Kidney capillary endothelial cell (primary cell): ENCODE data around the gene FCRL6.

Experiments used
- DNase-seq: peaks from one replicate; pipeline ENCODE4 v3.0.0-alpha.2; 2018; ENCODE audit warnings: low spot score

FCRL6 gene

DNA sequence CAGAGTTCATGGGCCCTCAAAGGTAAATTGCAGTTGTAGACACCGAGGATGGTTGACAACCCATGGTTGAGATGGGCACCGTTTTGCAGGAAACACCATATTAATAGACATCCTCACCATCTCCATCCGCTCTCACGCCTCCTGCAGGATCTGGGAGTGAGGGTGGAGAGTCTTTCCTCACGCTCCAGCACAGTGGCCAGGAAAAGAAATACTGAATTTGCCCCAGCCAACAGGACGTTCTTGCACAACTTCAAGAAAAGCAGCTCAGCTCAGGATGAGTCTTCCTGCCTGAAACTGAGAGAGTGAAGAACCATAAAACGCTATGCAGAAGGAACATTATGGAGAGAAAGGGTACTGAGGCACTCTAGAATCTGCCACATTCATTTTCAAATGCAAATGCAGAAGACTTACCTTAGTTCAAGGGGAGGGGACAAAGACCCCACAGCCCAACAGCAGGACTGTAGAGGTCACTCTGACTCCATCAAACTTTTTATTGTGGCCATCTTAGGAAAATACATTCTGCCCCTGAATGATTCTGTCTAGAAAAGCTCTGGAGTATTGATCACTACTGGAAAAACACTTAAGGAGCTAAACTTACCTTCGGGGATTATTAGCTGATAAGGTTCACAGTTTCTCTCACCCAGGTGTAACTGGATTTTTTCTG is 33.8 kb downstream of the FCRL6 start:
- no peak for DNase-seq

DNA sequence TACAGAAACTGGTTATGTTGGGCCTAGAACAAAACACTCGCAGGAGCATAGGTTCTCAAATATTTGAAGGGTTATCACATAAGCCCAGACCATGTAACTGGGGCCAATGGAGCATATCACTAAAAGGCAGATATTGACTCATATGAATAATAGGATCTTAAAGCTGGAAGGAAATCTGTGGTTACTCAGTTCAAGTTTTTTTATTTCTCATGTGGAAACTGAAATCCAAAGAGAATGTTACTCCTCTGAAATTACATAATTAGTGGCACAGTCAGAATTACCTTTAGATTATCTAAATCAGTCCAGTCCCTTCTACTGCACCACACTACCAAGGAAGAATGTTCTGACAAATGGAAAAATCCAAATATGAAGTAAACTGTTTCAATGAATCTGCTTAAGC is 36.6 kb downstream of the FCRL6 start:
- no peak for DNase-seq

DNA sequence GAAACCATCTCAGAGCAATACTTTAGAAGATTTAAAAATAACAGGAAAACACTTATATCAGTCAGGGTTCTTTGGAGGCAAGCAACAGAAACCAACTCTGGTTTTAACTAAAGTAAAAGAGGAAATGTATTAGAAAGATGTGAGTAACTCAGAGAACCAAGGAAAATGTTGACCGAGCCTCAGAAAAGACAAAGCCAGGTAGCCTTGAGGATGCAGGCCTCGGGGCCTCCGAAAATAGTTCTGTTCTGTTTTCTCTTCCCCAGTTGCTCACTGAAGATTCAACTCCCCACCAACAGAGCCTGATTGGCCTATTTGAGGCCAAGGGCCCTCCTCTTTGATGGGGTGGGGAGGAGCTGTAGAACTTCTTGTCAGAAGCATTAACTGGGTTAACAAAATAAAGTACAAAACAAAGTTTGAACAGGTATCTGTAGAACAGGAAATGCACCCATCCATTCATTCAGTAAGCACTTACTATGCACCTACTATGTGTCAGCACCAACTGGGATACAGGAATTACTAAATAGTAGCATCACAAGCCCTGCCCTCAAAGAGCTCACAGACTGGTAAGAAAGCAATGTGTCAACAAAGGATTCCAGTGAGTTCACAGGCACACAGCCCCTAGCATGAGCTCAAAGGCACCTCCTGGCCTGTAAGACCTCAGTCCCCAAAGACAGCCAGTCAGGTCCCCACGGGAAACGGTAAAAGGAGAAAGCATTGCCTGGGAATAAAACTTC is 37.1 kb downstream of the FCRL6 start:
- DNase-seq, result no peak

DNA sequence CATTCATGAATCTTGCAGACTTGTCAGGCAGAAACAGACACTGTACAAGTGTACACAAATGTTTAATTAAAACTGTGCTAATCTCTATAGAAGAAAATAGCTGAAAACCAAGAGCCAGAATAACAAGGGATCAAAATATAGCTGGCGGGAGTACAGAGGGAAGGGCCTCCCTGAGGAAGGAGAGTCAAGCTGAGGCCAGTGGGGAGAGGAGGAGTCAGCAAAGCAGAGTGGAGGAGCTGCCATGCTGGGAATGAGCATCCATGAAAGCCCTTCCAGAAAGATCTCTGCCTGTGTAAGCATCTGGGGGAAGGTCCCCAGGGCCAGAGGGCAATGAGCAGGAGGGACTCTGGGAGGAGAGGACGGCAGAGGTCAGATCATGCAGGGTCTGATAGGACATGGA is 39.6 kb downstream of the FCRL6 start:
- no peak for DNase-seq

DNA sequence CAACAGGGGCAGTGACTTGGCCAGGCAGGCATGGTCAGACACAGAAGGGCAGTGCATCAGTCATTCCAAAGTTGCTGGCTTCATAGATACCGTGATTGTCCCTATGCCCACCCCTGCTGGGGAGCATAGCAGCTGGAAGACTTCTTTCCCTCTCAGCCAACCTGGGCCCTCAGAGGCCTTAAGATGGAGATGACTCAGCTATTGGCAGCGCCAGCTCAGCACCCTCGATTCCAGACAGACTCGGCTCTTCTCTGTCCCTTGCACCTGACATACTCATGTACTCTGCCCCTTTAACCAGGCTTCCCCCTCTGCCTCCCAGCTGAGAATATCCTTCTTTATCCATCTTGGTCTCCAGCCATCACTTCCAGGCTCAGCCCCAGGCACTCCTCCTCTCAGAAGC is 41.3 kb downstream of the FCRL6 start:
- DNase-seq, result no peak

DNA sequence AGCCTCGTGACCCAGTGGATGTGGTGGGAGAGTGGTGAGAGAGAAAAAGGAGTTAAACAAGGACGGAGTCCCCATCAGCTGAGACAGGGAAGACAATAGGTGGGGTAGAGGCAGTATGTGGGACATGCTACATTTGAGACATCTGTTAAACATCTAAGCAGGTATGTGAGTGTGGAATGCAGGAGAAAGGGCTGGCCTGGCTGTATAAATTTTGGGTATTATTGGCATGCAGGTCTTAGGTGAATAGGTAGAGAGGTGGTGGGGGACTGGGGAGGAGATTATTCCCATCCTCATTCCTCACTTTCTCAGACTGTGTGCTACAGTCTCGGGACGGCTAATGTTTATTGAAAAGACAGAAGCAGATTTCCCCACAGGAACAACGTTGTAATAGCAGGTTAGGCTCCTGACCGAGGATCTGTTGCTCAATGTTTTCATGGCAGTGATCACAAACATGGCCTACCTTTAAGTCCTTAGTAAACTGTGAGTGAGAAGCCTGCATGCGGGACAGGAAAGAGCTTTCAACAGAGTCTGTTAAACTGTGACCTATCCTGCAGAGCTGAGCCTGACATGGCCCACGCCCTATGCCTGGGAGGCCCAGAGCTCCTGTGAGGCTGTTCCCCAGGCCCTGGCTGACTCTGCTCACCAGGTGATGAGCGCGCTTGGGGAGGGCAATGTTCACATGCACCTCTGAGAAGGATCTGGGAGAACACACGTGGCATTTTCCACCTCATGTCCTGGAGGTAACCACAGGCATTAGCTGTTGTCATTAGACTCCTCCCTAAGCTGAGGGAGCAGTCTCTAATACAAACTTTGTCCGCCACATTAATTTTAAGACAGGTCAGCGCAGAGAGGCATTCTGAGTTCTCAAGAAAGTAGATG is 43.8 kb downstream of the FCRL6 start:
- DNase-seq, result no peak

DNA sequence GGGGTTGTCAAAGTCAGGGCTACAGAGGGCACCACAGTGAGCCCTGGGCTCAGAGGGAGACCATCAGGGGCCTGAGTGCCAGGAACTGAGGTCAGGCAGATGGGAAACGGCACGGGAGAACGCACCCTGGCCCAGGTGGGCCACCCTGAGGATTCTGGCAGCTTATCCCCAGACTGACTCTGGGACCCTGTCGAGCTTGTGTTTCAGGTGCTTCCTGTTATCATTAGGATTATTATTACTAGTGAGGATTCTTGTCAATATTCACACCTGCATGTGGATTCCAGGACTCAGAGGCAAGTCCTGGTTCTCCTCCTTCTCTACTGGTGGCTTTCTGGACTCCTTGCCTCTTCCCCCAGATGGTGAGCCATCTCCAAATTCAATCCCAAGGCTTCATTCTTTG is 45.1 kb downstream of the FCRL6 start:
- no peak for DNase-seq

DNA sequence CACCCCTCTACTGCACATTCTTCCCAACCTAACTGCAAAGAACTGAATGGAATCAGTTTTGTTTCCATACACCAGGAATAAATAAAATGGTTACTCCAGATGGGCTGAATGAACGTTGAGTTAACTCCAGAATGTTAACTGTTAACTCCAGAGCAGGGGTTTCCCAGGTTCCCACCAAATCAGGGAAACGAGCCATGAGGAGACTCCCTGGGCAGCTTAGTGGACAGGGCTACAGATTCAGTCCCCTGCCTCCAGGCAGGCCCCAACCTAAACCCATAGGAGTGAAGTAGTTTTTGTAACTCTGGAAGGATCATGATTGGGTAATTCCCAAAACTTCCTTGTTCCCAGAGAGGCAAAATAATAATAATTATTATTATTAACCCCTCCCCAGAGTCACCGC is 46.2 kb downstream of the FCRL6 start:
- DNase-seq, result no peak

DNA sequence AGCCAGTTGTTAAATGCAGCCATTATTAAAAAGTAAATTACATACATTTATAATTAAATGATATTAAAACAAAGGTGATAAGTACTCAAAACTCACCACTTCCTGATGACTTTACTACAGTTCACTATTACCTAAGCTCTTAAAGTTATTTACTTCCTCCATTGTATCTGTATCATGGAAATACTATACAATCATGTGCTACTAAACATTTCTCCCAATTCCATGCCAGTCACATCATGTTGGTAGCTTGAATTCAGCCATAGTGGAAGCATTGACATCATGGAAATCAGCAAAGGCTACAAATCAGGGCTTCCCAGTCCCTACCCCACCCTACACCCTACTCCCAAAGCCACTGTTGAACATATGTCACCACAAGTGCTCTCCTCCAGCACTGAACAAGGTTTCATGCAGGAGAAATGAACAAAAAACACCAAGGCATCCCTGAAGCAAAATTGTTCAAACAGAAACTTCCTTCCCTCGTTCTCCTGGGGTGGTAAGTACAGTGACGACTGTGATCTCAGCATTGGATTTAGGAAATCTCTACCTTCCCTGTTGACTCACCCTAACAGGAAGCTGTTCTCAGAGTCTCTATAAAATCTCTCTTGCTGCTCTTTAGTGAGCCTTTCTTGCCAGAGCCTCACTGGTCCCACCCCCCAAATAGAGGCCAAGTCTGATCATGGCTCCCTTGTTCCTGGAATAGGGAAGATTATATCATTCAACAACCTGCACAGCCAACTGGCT is 47.6 kb downstream of the FCRL6 start:
- DNase-seq, result peak; percentile 41

DNA sequence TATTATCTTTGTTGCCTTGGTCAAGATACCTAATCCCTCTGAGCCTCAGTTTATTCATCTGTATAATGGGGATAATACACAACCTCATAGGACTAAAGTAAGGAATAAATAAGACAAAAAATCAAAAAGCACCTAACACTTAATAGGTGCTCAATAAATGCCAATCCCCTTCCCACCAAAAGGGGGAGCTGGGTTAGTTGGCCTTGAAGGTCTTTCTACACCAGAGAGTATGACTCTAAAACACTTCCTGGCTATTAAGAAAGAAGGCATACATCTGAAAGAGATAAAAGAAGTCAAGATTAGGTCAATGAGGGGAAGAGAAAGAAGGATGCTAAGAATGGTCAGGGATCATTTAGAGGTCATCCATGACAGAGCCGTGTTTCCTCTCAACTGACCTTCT is 49.2 kb downstream of the FCRL6 start:
- DNase-seq, result no peak

DNA sequence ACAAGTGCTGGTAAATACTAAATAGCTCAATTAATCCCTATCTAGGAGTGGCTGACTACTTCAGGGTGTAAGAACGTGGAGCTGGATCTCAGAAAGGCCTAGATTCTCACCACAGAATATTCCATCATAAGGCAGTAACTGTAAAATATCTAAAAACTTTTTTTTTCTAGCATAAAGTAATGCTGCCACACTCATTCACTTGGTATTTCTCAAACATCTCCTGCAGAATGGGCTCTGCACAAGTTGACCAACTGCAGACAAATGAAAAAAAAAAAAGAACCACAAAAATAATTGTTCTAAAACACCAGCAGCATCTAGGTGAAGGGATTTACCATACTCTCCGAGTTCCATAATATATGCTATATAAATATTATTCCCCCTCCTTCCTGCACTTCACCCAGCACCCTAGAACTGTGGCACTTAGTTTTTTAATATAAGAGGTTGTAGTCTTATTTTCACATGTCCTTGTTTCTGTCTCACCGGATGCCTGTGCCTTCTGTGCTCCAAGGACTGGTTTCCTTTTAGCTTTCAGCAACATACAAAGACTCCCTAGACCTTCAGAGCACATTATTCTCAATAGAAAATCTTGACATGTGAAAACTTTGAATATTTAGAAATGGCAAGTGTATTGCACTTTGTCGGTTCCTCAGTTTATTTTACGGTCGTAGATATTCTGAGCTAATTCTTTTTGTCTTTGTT is 51.4 kb downstream of the FCRL6 start:
- DNase-seq, result peak; percentile 41

DNA sequence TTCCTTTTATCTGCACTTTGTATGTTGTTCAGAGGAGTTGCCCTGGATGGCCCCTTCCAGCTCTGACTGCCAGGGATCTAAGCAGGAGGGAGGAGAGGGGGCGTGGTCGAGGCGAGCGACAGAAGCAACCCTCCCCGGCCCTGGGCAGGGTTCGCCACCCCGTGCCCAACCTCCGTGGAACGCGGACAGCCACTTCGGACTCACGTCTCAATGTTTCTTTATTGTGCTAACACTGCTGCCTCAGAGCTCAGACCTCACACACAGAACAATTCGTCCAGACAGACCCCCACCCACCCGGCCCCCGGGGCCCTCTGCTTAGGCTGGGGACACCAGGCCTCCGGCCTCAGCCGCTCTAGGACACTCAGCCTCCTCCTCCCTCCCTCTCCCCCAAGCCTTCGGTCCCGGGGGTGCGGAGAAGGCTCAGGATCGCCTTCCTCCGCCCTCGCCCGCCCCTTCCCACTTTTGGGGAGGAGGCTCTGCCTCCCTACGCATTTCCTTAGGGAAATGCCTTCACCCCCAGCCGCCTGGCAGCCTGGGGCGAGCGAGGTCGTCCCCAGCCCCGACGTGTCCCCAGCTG is 52.0 kb downstream of the FCRL6 start:
- no peak for DNase-seq

DNA sequence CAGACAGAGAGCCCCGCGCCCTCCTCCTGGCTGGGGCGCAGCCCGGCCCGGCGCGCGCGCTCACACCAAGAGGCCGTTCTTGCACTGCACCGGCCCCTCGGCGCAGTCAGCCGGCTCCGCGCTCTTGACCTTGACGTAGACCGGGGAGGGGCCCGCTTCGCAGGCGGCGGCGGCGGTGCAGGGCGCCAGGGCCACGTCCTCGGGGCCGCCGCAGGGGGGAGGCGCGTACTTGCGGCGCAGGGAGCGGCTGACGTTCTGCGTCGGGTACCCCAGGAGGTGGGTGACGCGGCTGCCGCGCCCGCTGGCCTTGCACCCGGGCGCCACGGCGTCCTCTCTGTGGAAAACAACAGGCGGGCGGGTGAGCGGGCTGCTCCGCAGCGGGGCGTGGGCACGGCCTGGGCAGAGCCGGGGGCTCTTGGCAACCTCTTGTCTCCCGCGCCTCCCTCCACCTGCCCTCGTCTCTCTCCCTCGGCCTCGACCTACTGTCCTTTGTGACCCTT is 52.6 kb downstream of the FCRL6 start:
- peak; percentile 62 for DNase-seq

DNA sequence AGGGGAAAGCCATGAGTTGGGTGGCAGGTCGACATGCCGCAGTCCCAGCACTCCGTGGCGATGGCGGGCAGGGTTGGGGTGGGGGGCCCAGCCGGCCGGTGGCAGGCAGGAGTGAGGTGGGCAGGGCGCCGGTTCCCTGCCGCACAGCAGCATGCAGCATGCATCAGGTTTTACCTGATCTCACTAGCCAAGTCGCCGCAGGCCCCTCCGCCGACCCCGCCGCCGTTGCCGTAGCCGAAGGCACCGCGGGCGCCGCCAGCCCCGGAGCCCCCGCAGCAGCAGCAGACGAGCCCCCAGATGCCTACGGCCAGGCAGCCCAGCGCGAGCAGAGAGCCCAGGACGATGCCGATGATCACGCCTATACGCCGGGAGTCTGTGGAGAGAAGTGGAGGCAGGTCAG is 53.5 kb downstream of the FCRL6 start:
- DNase-seq, result no peak

DNA sequence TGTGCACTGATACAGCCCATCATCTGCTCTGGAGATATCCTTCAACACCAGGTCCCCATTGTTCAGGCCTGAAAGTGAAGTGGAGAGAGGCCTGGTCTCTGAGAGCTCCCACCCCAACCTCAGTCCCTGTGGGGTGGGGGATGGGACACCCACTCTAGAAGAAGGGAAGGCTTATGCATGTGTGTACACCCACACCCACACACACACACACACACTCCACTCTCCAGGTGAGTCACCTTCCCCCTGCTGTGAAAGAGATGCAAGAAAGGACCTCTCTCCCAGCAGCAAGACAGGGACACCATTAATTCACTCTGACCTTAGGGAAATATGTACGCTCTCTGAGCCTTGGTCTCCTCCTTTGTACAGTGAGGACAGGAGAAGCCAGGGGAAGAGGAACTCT is 54.4 kb downstream of the FCRL6 start:
- DNase-seq, result no peak

DNA sequence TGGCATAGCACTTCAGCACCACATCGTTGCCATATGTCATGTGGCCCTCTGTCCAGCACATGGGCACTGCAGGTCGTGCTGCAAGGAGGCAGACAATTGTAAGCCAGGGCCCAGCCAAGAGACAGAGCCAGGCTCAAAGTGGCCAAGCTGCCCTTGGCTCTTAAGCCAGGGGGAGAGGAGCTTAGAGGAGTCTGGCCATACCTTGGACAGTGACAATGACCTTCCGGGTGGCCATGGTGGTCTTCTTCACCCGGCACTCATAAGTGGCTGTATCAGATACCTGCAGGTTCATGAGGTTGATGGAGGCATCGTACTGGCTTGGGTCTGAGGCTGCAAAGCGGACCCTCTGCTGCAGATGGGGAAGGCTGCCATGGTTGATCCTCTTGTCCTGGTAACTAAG is 55.7 kb downstream of the FCRL6 start:
- no peak for DNase-seq

DNA sequence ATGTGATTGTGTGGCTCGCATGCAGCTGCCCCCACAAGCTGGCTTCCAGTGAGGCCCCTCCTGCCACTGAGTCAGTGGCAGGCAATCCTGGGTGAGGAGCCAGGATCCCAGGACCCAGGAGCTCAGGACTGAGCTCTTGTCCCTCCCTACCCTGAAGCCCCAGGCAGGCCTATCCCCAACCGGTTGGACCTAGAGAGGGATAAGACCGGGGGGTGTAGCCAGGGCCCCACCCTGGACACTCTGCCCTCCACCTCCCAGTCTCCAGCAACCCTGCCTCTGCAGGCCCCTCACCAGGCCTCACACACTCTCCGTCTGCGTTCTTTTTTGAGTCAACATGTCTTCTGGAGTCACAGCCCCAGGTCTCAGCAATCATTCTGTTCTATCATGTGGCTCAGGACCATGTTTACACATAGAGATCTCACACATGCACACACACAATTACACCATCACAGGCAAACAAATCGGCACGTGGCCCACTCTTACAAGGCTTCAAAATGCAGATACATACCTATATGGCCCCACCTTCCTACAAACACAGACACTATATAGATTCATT is 57.7 kb downstream of the FCRL6 start:
- no peak for DNase-seq

DNA sequence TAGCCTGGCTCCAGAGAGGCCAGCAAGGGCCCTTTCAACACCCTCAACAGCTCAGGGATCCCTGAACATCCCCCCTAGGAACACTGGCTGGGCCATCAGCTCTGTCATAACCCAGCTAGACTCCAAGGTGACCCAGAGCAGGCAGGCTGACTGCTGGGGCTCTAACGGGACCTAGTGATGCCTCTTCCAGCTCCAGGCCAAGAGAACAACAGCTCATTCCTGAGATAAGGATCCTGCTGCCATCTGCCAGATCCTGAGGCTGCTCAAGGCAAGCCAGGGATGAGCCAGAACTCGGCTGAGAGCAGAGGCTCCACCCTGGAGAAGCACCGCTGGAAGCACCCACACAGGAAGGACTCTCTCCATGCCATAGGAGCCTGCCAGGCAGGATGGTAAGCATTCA is 58.3 kb downstream of the FCRL6 start:
- no peak for DNase-seq

DNA sequence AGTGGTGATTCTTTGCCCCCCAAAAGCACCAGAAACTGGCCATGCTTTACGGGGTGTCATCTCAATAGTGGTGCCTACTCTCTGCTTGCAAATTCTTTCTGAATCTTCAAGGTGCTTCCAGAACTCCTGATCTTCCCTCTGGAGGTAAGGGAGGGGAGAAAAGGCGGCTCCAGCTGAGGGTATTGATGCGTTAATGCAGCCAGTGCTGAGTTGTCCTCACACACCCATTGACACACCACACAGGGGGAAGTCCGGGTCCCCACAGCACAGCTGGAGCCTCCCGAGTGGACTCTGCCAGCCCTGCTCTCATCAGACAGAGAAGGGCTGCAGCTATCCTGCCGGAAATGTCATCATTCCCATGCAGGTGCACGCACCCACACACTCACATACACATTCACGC is 59.1 kb downstream of the FCRL6 start:
- DNase-seq, result no peak

DNA sequence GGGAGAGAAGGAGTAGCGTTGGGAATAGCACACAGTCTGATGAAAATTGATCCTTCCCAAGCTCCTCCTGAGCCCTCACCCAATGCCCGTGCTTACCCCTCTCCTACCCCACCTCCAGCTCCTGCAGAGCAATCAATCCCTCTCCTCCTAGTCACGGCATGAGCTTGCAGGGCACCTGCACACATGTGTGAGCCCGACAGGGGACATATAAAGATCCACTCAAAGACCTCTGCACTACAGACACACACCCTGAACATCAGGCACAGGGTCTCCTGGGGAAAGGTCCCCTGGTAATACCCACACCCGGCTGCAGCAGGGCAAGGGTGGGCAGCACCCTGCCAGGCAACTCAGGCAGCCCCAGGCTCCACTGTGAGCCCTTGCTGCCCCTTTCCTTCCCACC is 59.9 kb downstream of the FCRL6 start:
- no peak for DNase-seq

DNA sequence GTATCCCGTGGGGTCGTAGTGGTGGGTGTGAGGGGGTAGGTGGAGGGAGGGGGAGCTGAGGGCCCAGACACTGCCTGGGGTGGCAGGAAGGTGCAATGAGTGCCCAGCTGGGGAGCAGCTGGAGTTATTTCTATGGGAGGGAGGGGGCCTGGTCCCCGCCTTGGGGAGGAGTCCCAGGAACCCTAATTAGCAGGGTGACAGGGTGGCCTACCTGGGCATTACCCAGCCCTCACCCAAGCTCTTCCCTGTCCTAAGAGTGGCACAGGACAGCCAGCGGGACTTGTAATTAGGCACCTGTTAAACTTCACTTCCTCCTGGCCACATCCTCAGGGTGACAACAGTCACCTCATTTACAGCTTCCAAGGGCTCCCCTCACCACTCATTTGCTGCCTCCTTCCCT is 60.4 kb downstream of the FCRL6 start, which contains the start of gene VSIG8:
Gene VSIG8, minus strand, starts transcription at position 101 of the 400 bp plus-strand sequence. CDS start 136 bp downstream, outside the sequence.
- no peak for DNase-seq
